ENCODE measurements around the gene PLXNA2.

- TF ChIP-seq, protein P1, sequence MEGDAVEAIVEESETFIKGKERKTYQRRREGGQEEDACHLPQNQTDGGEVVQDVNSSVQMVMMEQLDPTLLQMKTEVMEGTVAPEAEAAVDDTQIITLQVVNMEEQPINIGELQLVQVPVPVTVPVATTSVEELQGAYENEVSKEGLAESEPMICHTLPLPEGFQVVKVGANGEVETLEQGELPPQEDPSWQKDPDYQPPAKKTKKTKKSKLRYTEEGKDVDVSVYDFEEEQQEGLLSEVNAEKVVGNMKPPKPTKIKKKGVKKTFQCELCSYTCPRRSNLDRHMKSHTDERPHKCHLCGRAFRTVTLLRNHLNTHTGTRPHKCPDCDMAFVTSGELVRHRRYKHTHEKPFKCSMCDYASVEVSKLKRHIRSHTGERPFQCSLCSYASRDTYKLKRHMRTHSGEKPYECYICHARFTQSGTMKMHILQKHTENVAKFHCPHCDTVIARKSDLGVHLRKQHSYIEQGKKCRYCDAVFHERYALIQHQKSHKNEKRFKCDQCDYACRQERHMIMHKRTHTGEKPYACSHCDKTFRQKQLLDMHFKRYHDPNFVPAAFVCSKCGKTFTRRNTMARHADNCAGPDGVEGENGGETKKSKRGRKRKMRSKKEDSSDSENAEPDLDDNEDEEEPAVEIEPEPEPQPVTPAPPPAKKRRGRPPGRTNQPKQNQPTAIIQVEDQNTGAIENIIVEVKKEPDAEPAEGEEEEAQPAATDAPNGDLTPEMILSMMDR (IDR thresholded peaks at IDR 0.05), result no peak
- TF ChIP-seq POLR2A (IDR thresholded peaks at IDR 0.05), result no peak
Measured at GRCh38 chr1:208189716-208190115, 54.5 kb downstream of the PLXNA2 start.
